Lower leg skin (tissue), 4 donors: ENCODE data around the gene AGMO. TPM values are rescaled to one million over a fixed set of nuclear protein-coding genes. Genes with fewer than 3 reads are reported as not detected.

Experiments used
- DNase-seq, 2 donors: peaks; one replicate each; pipeline ENCODE4 v3.0.0-alpha.2; 2019; ENCODE audit warnings: low spot score in 2 of 2
- H3K4me3 ChIP-seq: fragments of 200-600 bp; sonication (generic); 2 replicates; pipeline ENCODE4 v1.5.1; 2017; ENCODE audit warnings: mild to moderate bottlenecking, low read depth; ENCODE audit not compliant: poor library complexity, severe bottlenecking
- CTCF ChIP-seq, 3 donors: fragments of 450-650 bp; IDR thresholded peaks; one replicate each; pipeline ENCODE4 v1.5.1; 2016; ENCODE audit warnings: antibody characterized with exemption in 3 of 3, mild to moderate bottlenecking in 3 of 3, moderate library complexity in 2 of 3
- POLR2A ChIP-seq, 2 donors: fragments of 450-650 bp; IDR thresholded peaks; one replicate each; pipeline ENCODE4 v1.6.1; 2016 to 2017; ENCODE audit warnings: antibody characterized with exemption in 2 of 2, mild to moderate bottlenecking in 1 of 2, moderate library complexity in 1 of 2
- WGBS, 2 donors: methylation state at CpG; one replicate each; pipeline ENCODE4 v1.1.5; 2018; 5-methylcytosine and 5-hydroxymethylcytosine counted together
- intact Hi-C: fragments of 100-400 bp; cut with DNase I; formaldehyde crosslinking; loops from one replicate; pipeline ENCODE4 v1.15.0; 2023; ENCODE audit warnings: low total_unique reads
- total RNA-seq, 4 donors: library from RNA; depleted of rRNA; stranded (reverse); fragments of >200 nt; gene quantifications; one replicate each; pipeline ENCODE4 v1.1.0, GENCODE V29; 2016

The AGMO gene
- total RNA-seq, 4 donors from 2014 or later, result 0.15 to 0.58 (median 0.22) TPM; not detected in 1

DNA sequence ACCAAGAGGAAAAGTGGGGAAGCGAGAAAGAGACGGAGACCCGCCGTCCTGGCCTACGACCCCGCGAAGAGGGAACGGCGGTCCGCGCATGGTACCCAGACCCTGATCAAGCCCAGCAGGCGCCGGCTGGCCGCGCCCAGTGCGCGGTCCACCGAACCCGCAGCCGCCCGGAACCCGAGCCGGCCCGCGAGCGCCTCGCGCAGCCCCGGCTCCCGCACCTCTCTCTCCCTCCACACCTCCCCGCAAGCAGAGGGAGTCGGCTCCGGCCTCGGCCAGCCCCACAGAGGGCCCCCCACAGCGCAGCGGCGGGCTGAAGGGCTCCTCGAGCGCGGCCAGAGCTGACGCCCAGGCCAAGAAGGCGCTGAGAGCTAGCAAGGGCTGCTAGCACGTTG lies 164.7 kb downstream of the AGMO start:
- DNase-seq, result no peak

GRCh38 chr7:15396210-15397158 lies 165.3 kb downstream of the AGMO start:
- intact Hi-C loops, result no loop called here
- 93 to 94% methylated on average over 24 of the region's 24 CpGs for WGBS, 2 donors
- TF ChIP-seq CTCF (IDR thresholded peaks at IDR 0.05), result no peak

More for the DNA sequence above, 164.7 kb downstream of the AGMO start:
- TF ChIP-seq POLR2A (IDR thresholded peaks at IDR 0.05) (no peak), CTCF (IDR thresholded peaks at IDR 0.05) (no peak)
- intact Hi-C loops, result no loop called here
- no peak overlapping the region for H3K4me3 ChIP-seq
- WGBS, 2 donors, result 96 to 97% methylated on average over 34 to 43 of the region's 43 CpGs

GRCh38 chr7:15389073-15389472 lies 172.7 kb downstream of the AGMO start:
- DNase-seq, result no peak
- 90 to 96% methylated on average over 1 of the region's 1 CpG for WGBS, 2 donors
- H3K4me3 ChIP-seq, result no peak overlapping the region
- TF ChIP-seq POLR2A (IDR thresholded peaks at IDR 0.05) (no peak), CTCF (IDR thresholded peaks at IDR 0.05) (no peak)
- intact Hi-C loops, result no loop called here

More at GRCh38 chr7:15396210-15397158, 165.3 kb downstream of the AGMO start:
- no peak for DNase-seq
- H3K4me3 ChIP-seq, result no peak overlapping the region

- 92% methylated on average over 2 of the region's 2 CpGs for WGBS, 2 donors
- H3K4me3 ChIP-seq, result no peak overlapping the region
- TF ChIP-seq CTCF (IDR thresholded peaks at IDR 0.05) (no peak), POLR2A (IDR thresholded peaks at IDR 0.05) (no peak)
- no peak for DNase-seq
- intact Hi-C loops, result no loop called here
Observed at GRCh38 chr7:15378494-15379145, 183.2 kb downstream of the AGMO start.

- no peak for DNase-seq
- intact Hi-C loops, result no loop called here
- no peak overlapping the region for H3K4me3 ChIP-seq
- WGBS, 2 donors, result 74 to 76% methylated on average over 2 of the region's 2 CpGs
- no peak for TF ChIP-seq CTCF (IDR thresholded peaks at IDR 0.05)
Observed at GRCh38 chr7:15376600-15376999, 185.2 kb downstream of the AGMO start.
